Measurements from ENCODE around the gene USP27X. TPM values are rescaled to one million over a fixed set of nuclear protein-coding genes. Genes with fewer than 3 reads are reported as not detected.

USP27X gene
- total RNA-seq, 1 donor from 2014 or later = 2.1 TPM

DNA sequence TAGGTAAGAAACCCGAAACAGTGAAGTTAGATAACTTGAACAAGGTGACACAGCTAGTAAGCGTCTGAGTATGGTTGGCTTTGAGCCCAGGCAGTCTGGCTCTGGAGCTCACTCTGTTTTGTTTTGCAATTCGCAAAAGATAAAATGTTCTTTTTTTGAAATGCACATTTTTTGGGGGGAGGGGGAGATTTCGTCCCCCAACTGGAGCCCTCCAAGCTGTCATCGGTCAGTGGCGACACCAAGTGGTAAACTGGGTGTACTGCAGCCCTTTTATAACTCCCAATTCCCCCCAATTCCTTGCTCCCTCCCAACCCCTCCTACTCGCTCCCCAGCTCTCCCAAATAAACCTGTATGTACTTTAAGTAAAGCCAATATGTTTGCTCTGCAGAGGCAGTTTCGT, 40.3 kb downstream of the USP27X start:
- H3K36me3 ChIP-seq (ENCODE audit: control insufficient read depth in 3 of 3, insufficient read depth in 3 of 3, low read length in 3 of 3) = no peaks in the 10 kb centered on the region
- no peak overlapping the region for H3K27ac ChIP-seq (ENCODE audit: low read depth, low read length)
- H3K27me3 ChIP-seq (ENCODE audit: control insufficient read depth in 3 of 3, insufficient read depth in 3 of 3, low read length in 3 of 3) = no peaks in the 10 kb centered on the region
- no peaks in the 10 kb centered on the region for H3K9me3 ChIP-seq (ENCODE audit: control insufficient read depth in 3 of 3, low read length in 3 of 3)
- no peak overlapping the region for H3K4me3 ChIP-seq (ENCODE audit: low read length in 3 of 3)
- no peak overlapping the region for H3K9ac ChIP-seq (ENCODE audit: low read depth in 1 of 3, low read length in 3 of 3)
- H3K4me1 ChIP-seq (ENCODE audit: control insufficient read depth in 3 of 3, insufficient read depth in 3 of 3, low read length in 3 of 3) = no peaks in the 10 kb centered on the region

DNA sequence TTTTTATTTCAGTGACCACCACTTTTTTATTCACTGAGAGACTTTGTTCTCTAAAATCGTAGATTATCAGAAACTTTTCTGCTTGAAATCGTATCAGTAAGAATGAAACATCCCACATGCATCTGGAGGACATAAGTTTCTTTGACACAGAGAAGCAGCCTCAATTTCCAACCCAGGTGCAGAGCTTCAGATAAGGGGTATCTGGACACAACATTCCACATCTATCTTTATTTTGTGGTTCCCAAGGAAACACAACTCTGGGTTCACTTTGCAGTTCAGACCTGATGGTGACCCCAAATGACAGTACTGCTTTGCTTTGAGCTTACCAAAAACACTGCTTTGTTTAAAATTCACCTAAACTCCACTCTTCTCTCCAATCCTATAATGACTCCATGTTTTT, 41.8 kb downstream of the USP27X start:
- H3K27me3 ChIP-seq (ENCODE audit: control insufficient read depth in 3 of 3, insufficient read depth in 3 of 3, low read length in 3 of 3) = no peaks in the 10 kb centered on the region
- peaks cover 0 to 8% (median 0%) of the 10 kb centered on the region in 3 donors for H3K4me1 ChIP-seq (ENCODE audit: control insufficient read depth in 3 of 3, insufficient read depth in 3 of 3, low read length in 3 of 3)
- H3K27ac ChIP-seq (ENCODE audit: low read depth, low read length) = no peak overlapping the region

DNA sequence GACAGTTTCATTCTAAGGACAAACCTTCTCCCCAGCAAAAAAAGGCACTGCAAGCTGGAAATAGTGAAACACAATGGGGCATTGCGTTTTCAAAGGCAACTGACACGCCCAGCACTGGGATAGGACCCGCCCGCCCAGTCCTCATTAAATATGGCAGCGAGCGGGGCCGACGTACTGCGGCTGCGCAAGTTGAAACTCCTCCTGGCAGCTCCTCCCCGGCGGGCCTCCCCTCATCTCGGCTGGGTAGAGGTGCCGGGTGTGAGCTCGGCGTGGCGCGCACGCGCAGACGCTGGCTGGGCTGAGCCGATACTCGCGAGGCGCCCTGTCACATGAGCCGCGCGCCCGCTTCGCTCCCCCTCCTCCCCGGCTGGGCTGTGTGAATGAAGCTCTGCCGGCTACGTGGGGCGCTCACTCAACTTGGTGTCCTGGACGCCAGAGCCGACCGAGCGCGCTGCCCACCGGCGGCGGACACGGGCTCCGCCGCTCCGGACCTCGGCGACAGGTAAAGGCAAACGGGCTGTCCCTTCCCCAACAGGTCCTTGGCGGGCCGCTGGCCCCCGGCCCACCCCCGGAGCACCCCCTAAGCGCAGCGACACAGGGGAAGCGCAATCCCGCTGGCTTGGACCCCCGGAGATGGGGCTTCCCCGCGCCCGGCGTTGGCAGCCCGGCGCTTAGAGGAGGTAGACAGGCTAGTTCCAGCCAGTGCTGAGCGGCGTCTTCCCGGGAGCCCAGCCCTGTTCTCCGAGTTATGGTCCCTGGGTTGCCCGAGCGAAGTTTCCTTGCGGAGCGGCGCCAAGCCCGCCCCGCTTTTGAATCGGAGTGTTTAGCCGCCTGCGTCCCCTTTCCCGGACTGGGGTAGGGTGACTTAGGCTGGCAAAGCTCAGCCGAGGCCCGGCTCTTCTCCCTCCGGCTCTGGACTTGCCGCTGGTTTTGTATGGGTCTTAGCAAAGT, 43.3 kb downstream of the USP27X start, which contains the start of gene CLCN5:
Gene CLCN5, plus strand, starts transcription at position 306 of the 951 bp plus-strand sequence. CDS start 2,703 bp downstream, outside the sequence.
- Histone ChIP-seq H3K4me3 (ENCODE audit: low read length in 3 of 3) (peak within 1 kb of the TSS; percentile 70 to 83 (median 76)), H3K4me1 (ENCODE audit: control insufficient read depth in 3 of 3, insufficient read depth in 3 of 3, low read length in 3 of 3) (peaks cover 0 to 8% (median 0%) of the 10 kb centered on the region in 3 donors), H3K27ac (ENCODE audit: low read depth, low read length) (peak within 1 kb of the TSS; percentile 75), H3K9ac (ENCODE audit: low read depth in 1 of 3, low read length in 3 of 3) (peak within 1 kb of the TSS; percentile 60 to 80 (median 78)), H3K9me3 (ENCODE audit: control insufficient read depth in 3 of 3, low read length in 3 of 3) (no peaks in the 10 kb centered on the region), H3K27me3 (ENCODE audit: control insufficient read depth in 3 of 3, insufficient read depth in 3 of 3, low read length in 3 of 3) (no peaks in the 10 kb centered on the region), H3K36me3 (ENCODE audit: control insufficient read depth in 3 of 3, insufficient read depth in 3 of 3, low read length in 3 of 3) (peaks cover 0 to 2% (median 0%) of the 10 kb centered on the region in 3 donors)

More for the DNA sequence above, 41.8 kb downstream of the USP27X start:
- Histone ChIP-seq H3K9ac (ENCODE audit: low read depth in 1 of 3, low read length in 3 of 3) (no peak overlapping the region), H3K4me3 (ENCODE audit: low read length in 3 of 3) (no peak overlapping the region), H3K9me3 (ENCODE audit: control insufficient read depth in 3 of 3, low read length in 3 of 3) (no peaks in the 10 kb centered on the region), H3K36me3 (ENCODE audit: control insufficient read depth in 3 of 3, insufficient read depth in 3 of 3, low read length in 3 of 3) (peaks cover 0 to 2% (median 0%) of the 10 kb centered on the region in 3 donors)

DNA sequence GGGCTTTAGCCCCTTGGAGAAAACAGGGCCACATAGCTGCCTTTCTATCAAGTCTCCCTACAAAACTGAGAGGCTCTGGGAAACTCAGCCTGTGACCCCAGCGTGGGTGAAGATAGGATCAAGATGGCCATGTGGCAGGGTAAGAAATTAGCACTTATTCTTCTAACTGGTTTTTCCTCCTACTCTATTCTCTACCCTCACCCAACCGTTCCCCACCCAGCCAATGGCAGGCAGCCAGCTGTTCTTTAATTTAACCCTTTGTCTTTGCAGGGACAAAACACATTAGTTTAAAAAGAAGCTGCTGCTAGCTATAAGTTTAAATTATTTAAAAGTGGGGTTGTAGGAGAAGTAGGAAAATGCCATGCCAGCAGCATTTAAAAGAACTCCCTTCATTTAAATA, 45.9 kb downstream of the USP27X start:
- H3K36me3 ChIP-seq (ENCODE audit: control insufficient read depth in 3 of 3, insufficient read depth in 3 of 3, low read length in 3 of 3) = peaks cover 0 to 2% (median 0%) of the 10 kb centered on the region in 3 donors
- H3K27me3 ChIP-seq (ENCODE audit: control insufficient read depth in 3 of 3, insufficient read depth in 3 of 3, low read length in 3 of 3) = no peaks in the 10 kb centered on the region
- H3K9me3 ChIP-seq (ENCODE audit: control insufficient read depth in 3 of 3, low read length in 3 of 3) = no peaks in the 10 kb centered on the region
- H3K9ac ChIP-seq (ENCODE audit: low read depth in 1 of 3, low read length in 3 of 3) = no peak overlapping the region
- H3K4me3 ChIP-seq (ENCODE audit: low read length in 3 of 3) = no peak overlapping the region
- no peak overlapping the region for H3K27ac ChIP-seq (ENCODE audit: low read depth, low read length)
- peaks cover 0 to 8% (median 0%) of the 10 kb centered on the region in 3 donors for H3K4me1 ChIP-seq (ENCODE audit: control insufficient read depth in 3 of 3, insufficient read depth in 3 of 3, low read length in 3 of 3)

DNA sequence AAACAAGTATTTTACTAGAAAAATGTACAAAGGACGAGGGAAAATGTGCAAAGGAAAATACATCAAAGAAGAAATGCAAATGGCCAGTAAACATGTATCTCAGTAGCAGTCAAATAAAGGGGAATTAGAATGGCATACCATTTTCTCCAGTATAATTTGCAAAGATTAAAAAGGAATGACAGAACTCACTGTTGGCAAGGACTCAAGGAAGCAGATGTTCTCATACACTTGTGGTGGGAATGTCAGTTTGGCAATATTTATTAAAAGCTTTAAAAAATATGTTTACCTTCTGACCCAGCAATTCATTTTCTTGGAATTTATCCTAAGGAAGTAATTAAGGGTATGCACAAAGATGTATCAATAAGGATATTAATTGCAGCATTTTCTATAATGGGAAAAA, 50.8 kb downstream of the USP27X start:
- Histone ChIP-seq H3K4me3 (ENCODE audit: low read length in 3 of 3) (no peak overlapping the region), H3K27me3 (ENCODE audit: control insufficient read depth in 3 of 3, insufficient read depth in 3 of 3, low read length in 3 of 3) (no peaks in the 10 kb centered on the region), H3K27ac (ENCODE audit: low read depth, low read length) (no peak overlapping the region), H3K9ac (ENCODE audit: low read depth in 1 of 3, low read length in 3 of 3) (no peak overlapping the region), H3K36me3 (ENCODE audit: control insufficient read depth in 3 of 3, insufficient read depth in 3 of 3, low read length in 3 of 3) (peaks cover 0 to 2% (median 0%) of the 10 kb centered on the region in 3 donors), H3K9me3 (ENCODE audit: control insufficient read depth in 3 of 3, low read length in 3 of 3) (no peaks in the 10 kb centered on the region), H3K4me1 (ENCODE audit: control insufficient read depth in 3 of 3, insufficient read depth in 3 of 3, low read length in 3 of 3) (peaks cover 0 to 5% (median 0%) of the 10 kb centered on the region in 3 donors)

Other genes starting within 250 kb of the USP27X start
- gene PAGE1, start 183.5 kb upstream of the USP27X start, total RNA-seq = not detected
- gene PAGE4, start 50.2 kb upstream of the USP27X start, total RNA-seq = not detected
- gene CLCN5, start 43.1 kb downstream of the USP27X start, total RNA-seq = 91.3 TPM